Naive thymus-derived CD4-positive, alpha-beta T cell (primary cell): ENCODE measurements around the gene YAF2. TPM values are rescaled to one million over a fixed set of nuclear protein-coding genes. Genes with fewer than 3 reads are reported as not detected.
"Not testable (repeated sequence)": the region's sequence is repeated elsewhere in the genome, so short reads cannot be mapped to it uniquely, and the experiment has no call there.

Experiments
- ATAC-seq: fragments of 150-1000 bp; cut with Tn5 transposase; 2 replicates; pipeline ENCODE4 v1.10.0; 2021; ENCODE audit warnings: mild to moderate bottlenecking, moderate library complexity
- CTCF ChIA-PET: fragments of 350-600 bp; sonication (Branson Sonifier 250); formaldehyde crosslinking; loops from one replicate; lab custom pipeline; 2021; ENCODE audit warnings: antibody characterized with exemption; lab: Charles Lee
- POLR2A ChIA-PET: fragments of 350-600 bp; sonication (Branson Sonifier 250); formaldehyde crosslinking; loops from one replicate; lab custom pipeline; 2021; ENCODE audit warnings: antibody characterized with exemption, inconsistent platforms; lab: Charles Lee
- DNase-seq, 9 donors: peaks; one replicate each; pipeline versions ENCODE4 v3.0.0 to v3.0.0-alpha.2; 2020 to 2022; ENCODE audit warnings: mixed read lengths in 1 of 9
- H3K27ac ChIP-seq: one replicate; pipeline ENCODE4 v1.7.0; 2013; ENCODE audit warnings: mild to moderate bottlenecking, low read depth, low read length, moderate library complexity
- H3K27me3 ChIP-seq, 2 donors: one replicate each; pipeline ENCODE4 v1.7.0; 2013; ENCODE audit warnings: low read length in 2 of 2, mild to moderate bottlenecking in 2 of 2, moderate library complexity in 2 of 2; ENCODE audit not compliant: control insufficient read depth in 2 of 2, insufficient read depth in 2 of 2
- H3K36me3 ChIP-seq, 3 experiments: 1 replicate in 2 of 3; 2 replicates in 1 of 3; pipeline ENCODE4 v1.7.0; 2013; ENCODE audit warnings: low read length in 3 of 3, mild to moderate bottlenecking in 3 of 3, moderate library complexity in 1 of 3; ENCODE audit not compliant: insufficient read depth in 3 of 3, control insufficient read depth in 2 of 3
- H3K4me1 ChIP-seq, 2 donors: one replicate each; pipeline ENCODE4 v1.7.0; 2013; ENCODE audit warnings: low read length in 2 of 2, mild to moderate bottlenecking in 2 of 2, moderate library complexity in 1 of 2; ENCODE audit not compliant: control insufficient read depth in 2 of 2, insufficient read depth in 2 of 2
- H3K4me3 ChIP-seq: 2 replicates; pipeline ENCODE4 v1.7.0; 2013; ENCODE audit warnings: mild to moderate bottlenecking, low read length
- H3K9me3 ChIP-seq, 3 experiments: 1 replicate in 2 of 3; 2 replicates in 1 of 3; pipeline ENCODE4 v1.7.0; 2013; ENCODE audit warnings: low read length in 3 of 3; ENCODE audit not compliant: control insufficient read depth in 2 of 3
- H3K27ac Mint-ChIP-seq, 9 donors: one replicate each; pipeline ENCODE4 v1.8.0; 2020 to 2022; ENCODE audit warnings: mixed read lengths in 9 of 9, mild to moderate bottlenecking in 8 of 9, moderate library complexity in 5 of 9, inconsistent platforms in 2 of 9
- H3K27me3 Mint-ChIP-seq, 5 donors: one replicate each; pipeline ENCODE4 v1.8.0; 2021 to 2022; ENCODE audit warnings: mixed read lengths in 5 of 5, mild to moderate bottlenecking in 1 of 5
- H3K36me3 Mint-ChIP-seq, 5 donors: one replicate each; pipeline ENCODE4 v1.8.0; 2020 to 2022; ENCODE audit warnings: mixed read lengths in 5 of 5, mild to moderate bottlenecking in 3 of 5, inconsistent platforms in 1 of 5
- H3K4me1 Mint-ChIP-seq, 7 donors: one replicate each; pipeline ENCODE4 v1.8.0; 2020 to 2022; ENCODE audit warnings: mixed read lengths in 7 of 7, mild to moderate bottlenecking in 3 of 7, inconsistent platforms in 1 of 7
- H3K4me3 Mint-ChIP-seq, 10 donors: one replicate each; pipeline ENCODE4 v1.8.0; 2020 to 2022; ENCODE audit warnings: mild to moderate bottlenecking in 10 of 10, mixed read lengths in 10 of 10, moderate library complexity in 6 of 10, inconsistent platforms in 2 of 10
- H3K9me3 Mint-ChIP-seq, 11 donors: one replicate each; pipeline ENCODE4 v1.8.0; 2020 to 2022; ENCODE audit warnings: mixed read lengths in 11 of 11, mild to moderate bottlenecking in 4 of 11, inconsistent platforms in 1 of 11, moderate library complexity in 1 of 11
- intact Hi-C, 2 donors: fragments of 100-400 bp; cut with micrococcal nuclease; formaldehyde crosslinking; loops; one replicate each; pipeline ENCODE4 v1.15.1; 2023
- polyA plus RNA-seq, 2 donors: library from polyadenylated mRNA; unstranded; fragments of 300-500 nt; fragmentation: Illumina TruSeq; gene quantifications; one replicate each; pipeline ENCODE4 v1.2.3, GENCODE V29; 2021
- total RNA-seq, 6 experiments: library from RNA in 5 of 6; stranded (reverse) in 5 of 6; gene quantifications; 1 replicate in 5 of 6; 2 replicates in 1 of 6; pipeline ENCODE4 v1.2.3 and lab custom pipeline; 2021 to 2026

Gene YAF2
- total and polyA plus RNA-seq, 7 experiments from 2014 or later, result 7.7 to 56.2 (median 39.7) TPM

GRCh38 chr12:42237853-42238239, 202 bp downstream of the YAF2 start:
- peak overlapping the region; percentile 58 for H3K4me3 ChIP-seq
- Mint-ChIP-seq H3K4me3 (peak overlapping the region; percentile 82 to 96 (median 92)), H3K27ac (peak overlapping the region in 8 of 9 donors; percentile 89 to 93 (median 90)), H3K9me3 (no peaks in the 10 kb centered on the region), H3K36me3 (peaks cover 0 to 19% (median 5%) of the 10 kb centered on the region in 5 donors), H3K27me3 (no peaks in the 10 kb centered on the region), H3K4me1 (peaks cover 26 to 52% (median 42%) of the 10 kb centered on the region in 7 donors)
- H3K9me3 ChIP-seq, result no peaks in the 10 kb centered on the region
- H3K36me3 ChIP-seq, result peaks cover 0 to 8% (median 0%) of the 10 kb centered on the region in 3 experiments
- POLR2A ChIA-PET, result no interaction called here
- intact Hi-C loops, result loop anchor here (1.0 to 5.0 kb wide), 9 partner anchors 88 to 1569 kb away; partner anchors contain the start of genes GXYLT1 (in 2 of the 2), PPHLN1 (in 2 of the 2), ZCRB1 (in 2 of the 2) and IRAK4 (in 1 of the 2)
- peak; percentile 46 for ATAC-seq
- peaks cover 17 to 18% of the 10 kb centered on the region in 2 donors for H3K4me1 ChIP-seq
- CTCF ChIA-PET, result no interaction called here
- H3K27me3 ChIP-seq, result no peaks in the 10 kb centered on the region
- DNase-seq, result peak in 2 of 9 donors; percentile 62 to 67
- H3K27ac ChIP-seq, result peak overlapping the region; percentile 92

- peaks cover 18 to 23% of the 10 kb centered on the region in 2 donors for H3K4me1 ChIP-seq
- Mint-ChIP-seq H3K4me3 (peak overlapping the region; percentile 90 to 97 (median 92)), H3K36me3 (peaks cover 0 to 22% (median 5%) of the 10 kb centered on the region in 5 donors), H3K27ac (peak overlapping the region; percentile 82 to 94 (median 89)), H3K9me3 (no peaks in the 10 kb centered on the region), H3K27me3 (no peaks in the 10 kb centered on the region), H3K4me1 (peaks cover 31 to 58% (median 47%) of the 10 kb centered on the region in 7 donors)
- H3K9me3 ChIP-seq, result no peaks in the 10 kb centered on the region
- DNase-seq, result peak; percentile 60 to 75 (median 71)
- H3K36me3 ChIP-seq, result peaks cover 0 to 8% (median 0%) of the 10 kb centered on the region in 3 experiments
- peak; percentile 82 for ATAC-seq
- intact Hi-C loops, result loop anchor here (1.0 to 5.0 kb wide), 4 partner anchors 95 to 1570 kb away; partner anchors contain the start of genes IRAK4 (in 1 of the 2), PUS7L (in 1 of the 2) and TWF1 (in 1 of the 2)
- peak overlapping the region; percentile 58 for H3K4me3 ChIP-seq
- H3K27ac ChIP-seq, result peak overlapping the region; percentile 92
- H3K27me3 ChIP-seq, result no peaks in the 10 kb centered on the region
- ChIA-PET CTCF (no interaction called here), POLR2A (interaction anchor here (3.2 kb wide), 1 partner anchor 89 kb away, joined by 15 read pairs; the partner anchor contains the start of genes PPHLN1 and ZCRB1)
Observed at GRCh38 chr12:42237052-42237852, 796 bp downstream of the YAF2 start.

- H3K4me1 ChIP-seq, result peaks cover 26 to 27% of the 10 kb centered on the region in 2 donors
- intact Hi-C loops, result loop anchor here (5.0 kb wide), 3 partner anchors 136 to 1571 kb away; partner anchors contain the start of genes IRAK4 (in 1 of the 2), PUS7L (in 1 of the 2) and TWF1 (in 1 of the 2)
- H3K4me3 ChIP-seq, result no peak overlapping the region
- H3K27ac Mint-ChIP-seq, result peak overlapping the region in 5 of 9 donors; percentile 3 to 80 (median 33)
- ATAC-seq, result no peak
- no peaks in the 10 kb centered on the region for H3K27me3 ChIP-seq
- no peak for DNase-seq
- peak overlapping the region; percentile 47 to 96 (median 70) for H3K4me3 Mint-ChIP-seq
- H3K27me3 Mint-ChIP-seq, result no peaks in the 10 kb centered on the region
- peaks cover 0 to 22% (median 5%) of the 10 kb centered on the region in 5 donors for H3K36me3 Mint-ChIP-seq
- peaks cover 0 to 8% (median 0%) of the 10 kb centered on the region in 3 experiments for H3K36me3 ChIP-seq
- no peak overlapping the region for H3K27ac ChIP-seq
- no peaks in the 10 kb centered on the region for H3K9me3 ChIP-seq
- ChIA-PET CTCF (interaction anchor here (0.7 to 1.0 kb wide), 2 partner anchors 10 to 85 kb away, joined by 3 read pairs; no protein-coding TSS in a partner anchor), POLR2A (interaction anchor here (1.0 to 3.2 kb wide), 2 partner anchors 11 to 90 kb away, joined by 3 to 15 read pairs; partner anchors contain the start of genes PPHLN1 and ZCRB1)
- peaks cover 32 to 66% (median 58%) of the 10 kb centered on the region in 7 donors for H3K4me1 Mint-ChIP-seq
- H3K9me3 Mint-ChIP-seq, result no peaks in the 10 kb centered on the region
Observed at GRCh38 chr12:42236017-42236416, 2.0 kb downstream of the YAF2 start.

GRCh38 chr12:42235426-42235825, 2.6 kb downstream of the YAF2 start:
- Mint-ChIP-seq H3K9me3 (no peaks in the 10 kb centered on the region), H3K4me1 (peaks cover 34 to 71% (median 58%) of the 10 kb centered on the region in 7 donors), H3K36me3 (peaks cover 0 to 25% (median 5%) of the 10 kb centered on the region in 5 donors), H3K4me3 (peak overlapping the region in 9 of 10 donors; percentile 30 to 96 (median 66)), H3K27ac (peak overlapping the region in 2 of 9 donors; percentile 17 to 80), H3K27me3 (no peaks in the 10 kb centered on the region)
- Histone ChIP-seq H3K27ac (no peak overlapping the region), H3K27me3 (no peaks in the 10 kb centered on the region), H3K4me3 (no peak overlapping the region), H3K36me3 (peaks cover 0 to 8% (median 0%) of the 10 kb centered on the region in 3 experiments), H3K9me3 (no peaks in the 10 kb centered on the region), H3K4me1 (peaks cover 26 to 31% of the 10 kb centered on the region in 2 donors)
- ChIA-PET CTCF (interaction anchor here (0.7 kb wide), 1 partner anchor 86 kb away, joined by 3 read pairs; no protein-coding TSS in a partner anchor), POLR2A (interaction anchor here (1.0 to 3.2 kb wide), 2 partner anchors 12 to 91 kb away, joined by 3 to 15 read pairs; partner anchors contain the start of genes PPHLN1 and ZCRB1)
- ATAC-seq (no peak), DNase-seq (no peak)
- intact Hi-C loops, result loop anchor here (1.0 to 5.0 kb wide), 4 partner anchors 13 to 1572 kb away; partner anchors contain the start of genes IRAK4 (in 1 of the 2), PUS7L (in 1 of the 2) and TWF1 (in 1 of the 2)

GRCh38 chr12:42234970-42235369, 3.1 kb downstream of the YAF2 start:
- Histone ChIP-seq H3K4me1 (peaks cover 26 to 31% of the 10 kb centered on the region in 2 donors), H3K27ac (no peak overlapping the region), H3K36me3 (peaks cover 0 to 8% (median 0%) of the 10 kb centered on the region in 3 experiments), H3K27me3 (no peaks in the 10 kb centered on the region), H3K4me3 (no peak overlapping the region), H3K9me3 (no peaks in the 10 kb centered on the region)
- H3K9me3 Mint-ChIP-seq, result no peaks in the 10 kb centered on the region
- H3K4me3 Mint-ChIP-seq, result peak overlapping the region; percentile 30 to 96 (median 56)
- ChIA-PET CTCF (no interaction called here), POLR2A (interaction anchor here (1.0 to 3.2 kb wide), 2 partner anchors 12 to 92 kb away, joined by 3 to 15 read pairs; partner anchors contain the start of genes PPHLN1 and ZCRB1)
- H3K4me1 Mint-ChIP-seq, result peaks cover 39 to 75% (median 63%) of the 10 kb centered on the region in 7 donors
- H3K36me3 Mint-ChIP-seq, result peaks cover 0 to 28% (median 5%) of the 10 kb centered on the region in 5 donors
- peak overlapping the region in 3 of 9 donors; percentile 9 to 53 (median 17) for H3K27ac Mint-ChIP-seq
- no peaks in the 10 kb centered on the region for H3K27me3 Mint-ChIP-seq
- DNase-seq (no peak), ATAC-seq (no peak)
- intact Hi-C loops, result loop anchor here (1.0 to 5.0 kb wide), 4 partner anchors 13 to 1572 kb away; partner anchors contain the start of genes IRAK4 (in 1 of the 2), PUS7L (in 1 of the 2) and TWF1 (in 1 of the 2)

GRCh38 chr12:42227525-42227924, 10.5 kb downstream of the YAF2 start:
- H3K27ac Mint-ChIP-seq, H3K36me3 ChIP-seq, H3K4me3 Mint-ChIP-seq, CTCF ChIA-PET, H3K9me3 ChIP-seq, H3K27me3 ChIP-seq, H3K4me3 ChIP-seq, POLR2A ChIA-PET, ATAC-seq, DNase-seq, intact Hi-C loops, H3K27ac ChIP-seq, H3K9me3 Mint-ChIP-seq, H3K27me3 Mint-ChIP-seq: not testable (repeated sequence)
- H3K4me1 ChIP-seq, result peaks cover 7 to 18% of the 10 kb centered on the region in 2 donors
- Mint-ChIP-seq H3K36me3 (peaks cover 0 to 34% (median 20%) of the 10 kb centered on the region in 5 donors), H3K4me1 (peaks cover 13 to 60% (median 43%) of the 10 kb centered on the region in 7 donors)
